Activated CD8-positive, alpha-beta T cell treated with anti-CD3 and anti-CD28 coated beads for 36 hours (primary cell): ENCODE measurements around the gene TMEM259. TPM values are rescaled to one million over a fixed set of nuclear protein-coding genes. Genes with fewer than 3 reads are reported as not detected.

Experiments
- ATAC-seq: fragments of 200-7000 bp; cut with Tn5 transposase; one replicate; pipeline ENCODE4 v1.10.0; 2021; ENCODE audit warnings: mild to moderate bottlenecking, moderate library complexity
- CTCF ChIA-PET: fragments of 350-600 bp; sonication (Branson Sonifier 250); formaldehyde crosslinking; loops from one replicate; lab custom pipeline; 2021; ENCODE audit warnings: antibody characterized with exemption; lab: Charles Lee
- POLR2A ChIA-PET: fragments of 350-600 bp; sonication (Branson Sonifier 250); formaldehyde crosslinking; loops from one replicate; lab custom pipeline; 2021; ENCODE audit warnings: antibody characterized with exemption; lab: Charles Lee
- DNase-seq: peaks from one replicate; pipeline ENCODE4 v3.0.0-alpha.2; 2020
- H3K27ac Mint-ChIP-seq: one replicate; pipeline ENCODE4 v1.8.0; 2021; ENCODE audit warnings: mild to moderate bottlenecking, mixed read lengths
- H3K27me3 Mint-ChIP-seq: one replicate; pipeline ENCODE4 v1.8.0; 2021; ENCODE audit warnings: mixed read lengths
- H3K36me3 Mint-ChIP-seq: one replicate; pipeline ENCODE4 v1.8.0; 2021; ENCODE audit warnings: low read depth, mixed read lengths
- H3K4me1 Mint-ChIP-seq: one replicate; pipeline ENCODE4 v1.8.0; 2021; ENCODE audit warnings: low read depth, mixed read lengths
- H3K4me3 Mint-ChIP-seq: one replicate; pipeline ENCODE4 v1.8.0; 2021; ENCODE audit warnings: mild to moderate bottlenecking, moderate library complexity, mixed read lengths
- H3K9me3 Mint-ChIP-seq: one replicate; pipeline ENCODE4 v1.8.0; 2021; ENCODE audit warnings: mixed read lengths
- CTCF ChIP-seq: fragments of 200-600 bp; IDR thresholded peaks from one replicate; pipeline ENCODE4 v1.8.0; 2022; ENCODE audit warnings: antibody characterized with exemption, mild to moderate bottlenecking
- intact Hi-C: fragments of 100-400 bp; cut with micrococcal nuclease; formaldehyde crosslinking; loops from one replicate; pipeline ENCODE4 v1.10.0; 2022
- total RNA-seq, 2 experiments: library from RNA; stranded (reverse); gene quantifications; one replicate each; pipeline ENCODE4 v1.2.3, GENCODE V29; 2021

TMEM259 gene
- total RNA-seq, 2 experiments from 2014 or later: 115 to 117 TPM

GRCh38 chr19:1042689-1043511, 22.0 kb upstream of the TMEM259 start:
- no peaks in the 10 kb centered on the region for H3K27me3 Mint-ChIP-seq
- no peak for TF ChIP-seq CTCF
- intact Hi-C loops: no loop called here
- no peak overlapping the region for H3K4me3 Mint-ChIP-seq
- no peak overlapping the region for H3K27ac Mint-ChIP-seq
- ChIA-PET POLR2A (interaction anchor here (1.1 to 7.1 kb wide), 2 partner anchors 14 to 29 kb away, joined by 4 to 68 read pairs; partner anchors contain the start of gene CNN2), CTCF (interaction anchor here (1.0 to 2.1 kb wide), 3 partner anchors 11 to 68 kb away, joined by 3 to 10 read pairs (median 3); no protein-coding TSS in a partner anchor)
- no peak for ATAC-seq
- no peak for DNase-seq
- H3K9me3 Mint-ChIP-seq: no peaks in the 10 kb centered on the region
- peaks cover 13% of the 10 kb centered on the region for H3K36me3 Mint-ChIP-seq
- H3K4me1 Mint-ChIP-seq: peaks cover 36% of the 10 kb centered on the region

GRCh38 chr19:1041835-1042685, 21.1 kb upstream of the TMEM259 start:
- ChIA-PET CTCF (interaction anchor here (1.2 to 2.1 kb wide), 3 partner anchors 10 to 69 kb away, joined by 3 to 10 read pairs (median 3); no protein-coding TSS in a partner anchor), POLR2A (interaction anchor here (0.9 to 7.1 kb wide), 6 partner anchors 13 to 40 kb away, joined by 3 to 68 read pairs (median 6); partner anchors contain the start of genes ARHGAP45, CNN2 and RNU6-2)
- Mint-ChIP-seq H3K27me3 (no peaks in the 10 kb centered on the region), H3K4me3 (peak overlapping the region; percentile 91), H3K36me3 (peaks cover 18% of the 10 kb centered on the region), H3K4me1 (peaks cover 42% of the 10 kb centered on the region), H3K27ac (no peak overlapping the region), H3K9me3 (no peaks in the 10 kb centered on the region)
- DNase-seq (no peak), ATAC-seq (no peak)
- TF ChIP-seq CTCF: no peak
- intact Hi-C loops: no loop called here

GRCh38 chr19:1041272-1041834, 20.4 kb upstream of the TMEM259 start:
- H3K36me3 Mint-ChIP-seq: peaks cover 21% of the 10 kb centered on the region
- no peaks in the 10 kb centered on the region for H3K9me3 Mint-ChIP-seq
- H3K4me1 Mint-ChIP-seq: peaks cover 42% of the 10 kb centered on the region
- CTCF ChIA-PET: interaction anchor here (0.8 to 2.1 kb wide), 4 partner anchors 10 to 26 kb away, joined by 3 to 10 read pairs (median 5); partner anchors contain the start of gene ARHGAP45
- no peak overlapping the region for H3K27ac Mint-ChIP-seq
- DNase-seq (no peak), ATAC-seq (no peak)
- no peak for TF ChIP-seq CTCF
- POLR2A ChIA-PET: interaction anchor here (0.6 to 7.1 kb wide), 8 partner anchors 13 to 41 kb away, joined by 3 to 68 read pairs (median 5); partner anchors contain the start of genes ARHGAP45, CNN2 and RNU6-2
- H3K27me3 Mint-ChIP-seq: no peaks in the 10 kb centered on the region
- H3K4me3 Mint-ChIP-seq: peak overlapping the region; percentile 91
- intact Hi-C loops: no loop called here

- CTCF ChIA-PET: interaction anchor here (0.8 to 2.1 kb wide), 7 partner anchors 8 to 57 kb away, joined by 3 to 10 read pairs (median 4); partner anchors contain the start of genes ARHGAP45 and WDR18
- Mint-ChIP-seq H3K27ac (peak overlapping the region; percentile 82), H3K9me3 (no peaks in the 10 kb centered on the region), H3K4me3 (peak overlapping the region; percentile 91), H3K4me1 (peaks cover 42% of the 10 kb centered on the region), H3K27me3 (no peaks in the 10 kb centered on the region), H3K36me3 (peaks cover 27% of the 10 kb centered on the region)
- ATAC-seq (peak; percentile 62), DNase-seq (peak; percentile 95)
- no peak for TF ChIP-seq CTCF
- POLR2A ChIA-PET: interaction anchor here (0.6 to 7.1 kb wide), 7 partner anchors 12 to 42 kb away, joined by 3 to 68 read pairs (median 4); partner anchors contain the start of genes ARHGAP45 and CNN2
- intact Hi-C loops: no loop called here
These were observed 19.8 kb upstream of the TMEM259 start for GRCh38 chr19:1040476-1041271.
